MM.1S (cell line): Measurements from ENCODE around the gene MOB3B.

Experiments
- DNase-seq: peaks from one replicate; pipeline ENCODE4 v3.0.0-alpha.2; 2015
- H2AFZ ChIP-seq: fragments of 300-600 bp; sonication (generic); 2 replicates; pipeline ENCODE4 v1.6.0; 2016; ENCODE audit warnings: antibody characterized with exemption, low read length
- H3F3A ChIP-seq: fragments of 300-600 bp; sonication (generic); 2 replicates; pipeline ENCODE4 v1.6.1; 2016; ENCODE audit warnings: mild to moderate bottlenecking, antibody characterized with exemption, low read length, moderate library complexity, mixed read lengths; ENCODE audit not compliant: insufficient read depth
- H3K27ac ChIP-seq: fragments of 300-600 bp; sonication (generic); 2 replicates; pipeline ENCODE4 v1.5.1; 2016; ENCODE audit warnings: mild to moderate bottlenecking, low read length
- H3K27me3 ChIP-seq: fragments of 300-600 bp; sonication (generic); replicated peaks from 2 replicates; pipeline ENCODE4 v1.6.0; 2016; ENCODE audit warnings: low read length; ENCODE audit not compliant: insufficient read depth
- H3K36me3 ChIP-seq: fragments of 300-600 bp; sonication (generic); replicated peaks from 2 replicates; pipeline ENCODE4 v1.6.1; 2016; ENCODE audit warnings: mild to moderate bottlenecking, low read length, mixed read lengths; ENCODE audit not compliant: insufficient read depth
- H3K4me1 ChIP-seq: fragments of 300-600 bp; sonication (generic); 2 replicates; pipeline ENCODE4 v1.6.1; 2016; ENCODE audit warnings: low read length, mixed read lengths
- H3K4me2 ChIP-seq: fragments of 300-600 bp; sonication (generic); 2 replicates; pipeline ENCODE4 v1.6.0; 2016; ENCODE audit warnings: low read depth, low read length
- H3K4me3 ChIP-seq: fragments of 300-600 bp; sonication (generic); 2 replicates; pipeline ENCODE4 v1.5.1; 2016; ENCODE audit warnings: low read length, mixed read lengths
- H3K79me2 ChIP-seq: fragments of 300-600 bp; sonication (generic); 2 replicates; pipeline ENCODE4 v1.6.1; 2016; ENCODE audit warnings: mixed run types, low read length, mixed read lengths
- H3K9ac ChIP-seq: fragments of 300-600 bp; sonication (generic); 2 replicates; pipeline ENCODE4 v1.6.1; 2016; ENCODE audit warnings: low read length, mixed read lengths
- H3K9me2 ChIP-seq: fragments of 300-600 bp; sonication (generic); replicated peaks from 2 replicates; pipeline ENCODE4 v1.6.1; 2016; ENCODE audit warnings: mild to moderate bottlenecking, low read length, mixed read lengths; ENCODE audit not compliant: insufficient read depth
- H3K9me3 ChIP-seq: fragments of 300-600 bp; sonication (generic); replicated peaks from 2 replicates; pipeline ENCODE4 v1.6.1; 2016; ENCODE audit warnings: mild to moderate bottlenecking, low read length, mixed read lengths; ENCODE audit not compliant: insufficient read depth
- H4K20me1 ChIP-seq: fragments of 300-600 bp; sonication (generic); 2 replicates; pipeline ENCODE4 v1.6.1; 2016; ENCODE audit warnings: mild to moderate bottlenecking, low read length, moderate library complexity, mixed read lengths; ENCODE audit not compliant: insufficient read depth
- EZH2 ChIP-seq: fragments of 300-600 bp; sonication (generic); optimal IDR thresholded peaks from 2 replicates; pipeline ENCODE3; 2017; ENCODE audit warnings: low read depth, mild to moderate bottlenecking, antibody characterized with exemption, low read length, mixed read lengths
- EZH2phosphoT487 ChIP-seq: fragments of 300-600 bp; sonication (generic); IDR thresholded peaks from 2 replicates; pipeline ENCODE4 v1.6.1; 2018; ENCODE audit warnings: antibody characterized with exemption, low read length
- TF ChIP-seq, protein P1 (sequence below): fragments of 300-600 bp; sonication (generic); IDR thresholded peaks from 2 replicates; pipeline ENCODE4 v1.5.1; 2016; ENCODE audit warnings: antibody characterized with exemption, low read length, mixed read lengths

Gene MOB3B

DNA sequence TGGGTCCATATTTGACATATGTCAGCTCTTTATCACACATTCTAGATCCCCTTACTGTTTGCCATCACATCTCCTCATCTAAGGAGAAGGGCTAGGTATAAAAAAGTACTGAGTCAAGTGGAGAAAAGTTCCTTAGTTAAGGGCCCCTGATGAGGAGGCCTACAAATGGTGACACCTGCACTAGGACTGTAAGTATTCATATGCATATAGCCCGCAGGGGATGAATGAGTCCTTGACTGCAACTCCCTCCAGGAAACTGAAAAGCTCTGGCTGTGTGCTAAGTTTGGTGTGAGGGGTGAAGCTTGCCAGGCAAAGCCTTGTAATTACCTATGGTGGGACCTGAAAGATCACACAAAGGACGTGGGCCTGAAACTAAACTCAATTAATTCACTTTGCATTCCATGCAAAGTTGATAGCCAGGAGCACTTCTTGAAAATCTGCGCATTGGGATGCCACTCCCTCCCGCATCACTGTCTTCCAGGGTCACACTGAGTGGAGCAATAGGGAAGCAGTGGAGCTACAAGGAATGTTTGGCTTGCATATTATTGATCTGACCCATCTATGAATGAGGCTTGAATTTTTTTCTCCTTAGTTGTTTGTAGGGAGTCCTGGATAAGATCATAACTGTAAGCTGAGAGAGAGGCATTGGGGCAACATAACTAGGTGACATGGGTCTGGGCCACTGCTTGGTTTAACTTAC lies 220.8 kb downstream of the MOB3B start:
- H2AFZ ChIP-seq: no peak overlapping the region
- no peaks in the 10 kb centered on the region for H3K79me2 ChIP-seq
- no peaks in the 10 kb centered on the region for H3F3A ChIP-seq
- no peaks in the 10 kb centered on the region for H4K20me1 ChIP-seq
- H3K4me1 ChIP-seq: no peaks in the 10 kb centered on the region
- no peaks in the 10 kb centered on the region for H3K27me3 ChIP-seq
- no peaks in the 10 kb centered on the region for H3K36me3 ChIP-seq
- no peak overlapping the region for H3K4me3 ChIP-seq
- no peak overlapping the region for H3K9ac ChIP-seq
- no peaks in the 10 kb centered on the region for H3K9me2 ChIP-seq
- H3K9me3 ChIP-seq: no peaks in the 10 kb centered on the region
- no peak overlapping the region for H3K4me2 ChIP-seq
- no peak for DNase-seq
- no peak overlapping the region for H3K27ac ChIP-seq
- TF ChIP-seq EZH2 (no peak), EZH2phosphoT487 (no peak)
- TF ChIP-seq, protein P1, sequence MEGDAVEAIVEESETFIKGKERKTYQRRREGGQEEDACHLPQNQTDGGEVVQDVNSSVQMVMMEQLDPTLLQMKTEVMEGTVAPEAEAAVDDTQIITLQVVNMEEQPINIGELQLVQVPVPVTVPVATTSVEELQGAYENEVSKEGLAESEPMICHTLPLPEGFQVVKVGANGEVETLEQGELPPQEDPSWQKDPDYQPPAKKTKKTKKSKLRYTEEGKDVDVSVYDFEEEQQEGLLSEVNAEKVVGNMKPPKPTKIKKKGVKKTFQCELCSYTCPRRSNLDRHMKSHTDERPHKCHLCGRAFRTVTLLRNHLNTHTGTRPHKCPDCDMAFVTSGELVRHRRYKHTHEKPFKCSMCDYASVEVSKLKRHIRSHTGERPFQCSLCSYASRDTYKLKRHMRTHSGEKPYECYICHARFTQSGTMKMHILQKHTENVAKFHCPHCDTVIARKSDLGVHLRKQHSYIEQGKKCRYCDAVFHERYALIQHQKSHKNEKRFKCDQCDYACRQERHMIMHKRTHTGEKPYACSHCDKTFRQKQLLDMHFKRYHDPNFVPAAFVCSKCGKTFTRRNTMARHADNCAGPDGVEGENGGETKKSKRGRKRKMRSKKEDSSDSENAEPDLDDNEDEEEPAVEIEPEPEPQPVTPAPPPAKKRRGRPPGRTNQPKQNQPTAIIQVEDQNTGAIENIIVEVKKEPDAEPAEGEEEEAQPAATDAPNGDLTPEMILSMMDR: no peak

DNA sequence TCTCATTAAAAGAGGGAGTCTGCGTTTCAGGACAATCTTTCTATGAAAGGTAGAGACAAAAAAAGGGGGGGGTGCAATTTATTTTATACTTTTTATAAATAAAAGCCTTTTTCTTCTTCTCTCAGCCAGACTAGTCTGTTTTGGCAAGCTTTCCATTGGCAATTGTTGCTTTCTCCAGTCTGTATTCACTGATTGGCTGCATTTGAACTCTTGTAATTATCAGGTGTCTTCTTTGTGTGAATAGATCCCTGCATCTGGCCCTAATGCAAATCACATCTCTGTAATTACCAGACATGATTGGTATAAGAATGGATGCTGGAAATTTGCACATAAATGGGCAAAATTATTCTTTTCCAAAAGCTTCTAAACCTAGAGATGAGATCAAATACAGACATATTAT lies 225.1 kb downstream of the MOB3B start:
- Histone ChIP-seq H4K20me1 (no peaks in the 10 kb centered on the region), H3K27ac (no peak overlapping the region), H3K9me3 (no peaks in the 10 kb centered on the region), H3K4me2 (no peak overlapping the region), H3F3A (no peaks in the 10 kb centered on the region), H3K9me2 (no peaks in the 10 kb centered on the region), H2AFZ (no peak overlapping the region), H3K4me3 (no peak overlapping the region), H3K36me3 (no peaks in the 10 kb centered on the region), H3K79me2 (no peaks in the 10 kb centered on the region), H3K9ac (no peak overlapping the region), H3K4me1 (no peaks in the 10 kb centered on the region), H3K27me3 (no peaks in the 10 kb centered on the region)
- DNase-seq: no peak
- TF ChIP-seq EZH2 (no peak), EZH2phosphoT487 (no peak)
- TF ChIP-seq, protein P1: no peak

DNA sequence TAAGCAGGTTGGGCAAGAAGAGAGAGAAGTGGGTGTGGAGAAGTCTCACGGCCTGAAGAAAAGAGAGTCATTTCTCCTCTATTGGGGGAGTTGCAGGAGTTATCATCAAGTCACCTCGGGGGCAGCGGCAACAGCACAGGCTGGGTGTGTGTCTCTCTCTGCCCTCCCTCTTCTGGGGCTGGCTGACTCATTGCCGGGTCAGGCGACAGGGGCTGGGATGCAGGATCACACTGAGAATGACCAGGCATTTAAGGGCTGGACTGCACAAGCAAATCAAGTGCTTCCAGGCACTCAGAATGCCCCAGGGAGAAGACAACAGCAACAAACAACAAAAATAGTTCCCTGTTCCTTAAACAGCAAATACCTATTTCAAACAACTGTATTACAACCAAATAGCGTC lies 226.4 kb downstream of the MOB3B start:
- no peak overlapping the region for H3K4me2 ChIP-seq
- no peak overlapping the region for H3K9ac ChIP-seq
- no peak for DNase-seq
- no peak overlapping the region for H2AFZ ChIP-seq
- H3K27ac ChIP-seq: no peak overlapping the region
- no peaks in the 10 kb centered on the region for H3K27me3 ChIP-seq
- TF ChIP-seq, protein P1: no peak
- TF ChIP-seq EZH2 (no peak), EZH2phosphoT487 (no peak)
- H3K4me3 ChIP-seq: no peak overlapping the region
- no peaks in the 10 kb centered on the region for H3F3A ChIP-seq
- H3K9me2 ChIP-seq: no peaks in the 10 kb centered on the region
- no peaks in the 10 kb centered on the region for H3K79me2 ChIP-seq
- H3K4me1 ChIP-seq: no peaks in the 10 kb centered on the region
- no peaks in the 10 kb centered on the region for H3K36me3 ChIP-seq
- H4K20me1 ChIP-seq: no peaks in the 10 kb centered on the region
- no peaks in the 10 kb centered on the region for H3K9me3 ChIP-seq
